Measurements from ENCODE around the gene NELFE.
"Not testable (repeated sequence)": the region's sequence is repeated elsewhere in the genome, so short reads cannot be mapped to it uniquely, and the experiment has no call there.

The NELFE gene

GRCh38 chr6:31948306-31948705, 10.5 kb downstream of the NELFE start:
- DNase-seq, result no peak

- no peak for DNase-seq
Observed at GRCh38 chr6:31947864-31948263, 10.9 kb downstream of the NELFE start.

GRCh38 chr6:31947070-31947675, 11.6 kb downstream of the NELFE start:
- DNase-seq, result no peak

DNA sequence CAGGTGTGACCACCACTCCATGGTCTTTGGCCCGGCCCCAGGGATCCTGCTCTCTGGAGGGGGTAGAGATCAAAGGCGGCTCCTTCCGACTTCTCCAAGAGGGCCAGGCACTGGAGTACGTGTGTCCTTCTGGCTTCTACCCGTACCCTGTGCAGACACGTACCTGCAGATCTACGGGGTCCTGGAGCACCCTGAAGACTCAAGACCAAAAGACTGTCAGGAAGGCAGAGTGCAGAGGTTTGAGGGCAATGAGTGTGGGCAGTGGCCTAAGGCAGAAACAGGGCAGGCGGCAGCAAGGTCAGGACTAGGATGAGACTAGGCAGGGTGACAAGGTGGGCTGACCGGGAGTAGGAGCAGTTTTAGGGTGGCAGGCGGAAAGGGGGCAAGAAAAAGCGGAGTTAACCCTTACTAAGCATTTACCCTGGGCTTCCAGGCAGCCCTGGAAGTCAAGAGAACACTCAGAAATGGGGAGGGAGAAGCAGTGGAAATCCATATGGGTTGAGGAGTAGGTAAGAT, 12.3 kb downstream of the NELFE start:
- no peak for DNase-seq

- no peak for DNase-seq
Observed at GRCh38 chr6:31945507-31946369, 13.0 kb downstream of the NELFE start, which contains the start of gene CFB. Gene CFB (plus strand): TSS chr6:31946095. CDS start chr6:31946222, 127 bp downstream.

DNA sequence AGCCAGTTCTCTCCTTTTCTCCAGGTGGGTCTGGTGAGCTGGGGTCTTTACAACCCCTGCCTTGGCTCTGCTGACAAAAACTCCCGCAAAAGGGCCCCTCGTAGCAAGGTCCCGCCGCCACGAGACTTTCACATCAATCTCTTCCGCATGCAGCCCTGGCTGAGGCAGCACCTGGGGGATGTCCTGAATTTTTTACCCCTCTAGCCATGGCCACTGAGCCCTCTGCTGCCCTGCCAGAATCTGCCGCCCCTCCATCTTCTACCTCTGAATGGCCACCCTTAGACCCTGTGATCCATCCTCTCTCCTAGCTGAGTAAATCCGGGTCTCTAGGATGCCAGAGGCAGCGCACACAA, 13.6 kb downstream of the NELFE start:
- no peak for DNase-seq

DNA sequence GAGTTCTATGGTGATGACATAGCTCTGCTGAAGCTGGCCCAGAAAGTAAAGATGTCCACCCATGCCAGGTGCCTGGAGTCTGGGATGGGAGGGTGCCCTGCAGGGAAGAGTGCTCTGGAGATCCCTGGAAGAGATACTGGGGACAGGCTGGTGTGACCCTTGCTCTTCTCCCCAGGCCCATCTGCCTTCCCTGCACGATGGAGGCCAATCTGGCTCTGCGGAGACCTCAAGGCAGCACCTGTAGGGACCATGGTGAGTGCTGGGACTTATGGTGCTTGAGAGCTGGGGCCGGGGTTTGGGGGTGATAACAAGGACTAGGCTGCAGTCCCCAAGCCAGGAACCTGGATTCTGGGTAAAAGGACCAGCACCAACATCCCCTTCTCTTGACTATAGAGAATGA, 15.0 kb downstream of the NELFE start:
- DNase-seq, result no peak

DNA sequence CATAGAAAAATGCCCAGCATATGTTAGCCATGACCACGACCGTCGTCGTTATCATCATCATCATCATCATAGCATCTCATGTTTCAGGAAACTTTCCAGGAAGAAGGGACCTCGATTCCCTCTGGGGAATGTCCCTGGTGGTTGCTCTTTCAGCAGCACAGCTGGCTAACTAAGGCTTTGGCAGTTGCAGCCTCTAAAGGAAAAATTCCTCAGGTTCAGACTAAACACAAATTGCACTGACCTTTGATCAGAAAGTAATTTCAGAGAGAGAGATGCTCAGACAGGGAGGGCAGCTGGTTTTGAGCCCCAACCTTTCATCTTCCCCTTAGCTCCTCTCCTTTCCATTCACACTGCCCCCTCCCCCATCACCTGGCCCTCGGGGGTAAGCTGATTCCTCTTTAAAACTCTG, 18.5 kb downstream of the NELFE start:
- no peak for DNase-seq

DNA sequence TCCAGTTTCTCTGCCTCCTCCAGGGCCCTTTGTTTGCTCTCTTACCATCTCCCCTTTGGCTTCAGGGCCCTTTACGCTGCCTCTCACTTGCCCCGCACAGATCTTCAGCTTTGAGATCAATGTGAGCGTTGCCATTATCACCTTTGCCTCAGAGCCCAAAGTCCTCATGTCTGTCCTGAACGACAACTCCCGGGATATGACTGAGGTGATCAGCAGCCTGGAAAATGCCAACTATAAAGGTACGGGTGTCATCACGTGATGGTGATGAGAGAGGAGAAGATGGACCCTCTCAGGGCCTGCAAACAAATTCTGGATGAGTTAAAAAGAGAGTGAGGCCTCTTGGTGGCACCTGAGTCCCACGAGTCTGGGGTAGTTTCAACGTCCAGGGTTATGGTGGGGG, 22.9 kb downstream of the NELFE start:
- no peak for DNase-seq

- DNase-seq, result no peak
Observed at GRCh38 chr6:31935021-31935420, 23.8 kb downstream of the NELFE start.

- no peak for DNase-seq
Observed at GRCh38 chr6:31933537-31933936, 25.2 kb downstream of the NELFE start.

DNA sequence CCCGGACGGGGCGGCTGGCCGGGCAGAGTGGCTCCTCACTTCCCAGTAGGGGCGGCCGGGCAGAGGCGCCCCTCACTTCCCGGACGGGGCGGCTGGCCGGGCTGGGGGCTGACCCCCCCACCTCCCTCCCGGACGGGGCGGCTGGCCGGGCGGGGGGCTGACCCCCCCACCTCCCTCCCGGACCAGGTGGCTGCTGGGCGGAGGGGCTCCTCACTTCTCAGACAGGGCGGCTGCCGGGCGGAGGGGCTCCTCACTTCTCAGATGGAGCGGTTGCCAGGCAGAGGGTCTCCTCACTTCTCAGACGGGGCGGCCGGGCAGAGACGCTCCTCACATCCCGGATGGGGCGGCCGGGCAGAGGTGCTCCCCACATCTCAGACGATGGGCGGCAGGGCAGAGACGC, 26.6 kb downstream of the NELFE start:
- not testable (repeated sequence) for DNase-seq

GRCh38 chr6:31930962-31931361, 27.8 kb downstream of the NELFE start:
- no peak for DNase-seq

GRCh38 chr6:31928672-31928939, 30.2 kb downstream of the NELFE start:
- no peak for DNase-seq

DNA sequence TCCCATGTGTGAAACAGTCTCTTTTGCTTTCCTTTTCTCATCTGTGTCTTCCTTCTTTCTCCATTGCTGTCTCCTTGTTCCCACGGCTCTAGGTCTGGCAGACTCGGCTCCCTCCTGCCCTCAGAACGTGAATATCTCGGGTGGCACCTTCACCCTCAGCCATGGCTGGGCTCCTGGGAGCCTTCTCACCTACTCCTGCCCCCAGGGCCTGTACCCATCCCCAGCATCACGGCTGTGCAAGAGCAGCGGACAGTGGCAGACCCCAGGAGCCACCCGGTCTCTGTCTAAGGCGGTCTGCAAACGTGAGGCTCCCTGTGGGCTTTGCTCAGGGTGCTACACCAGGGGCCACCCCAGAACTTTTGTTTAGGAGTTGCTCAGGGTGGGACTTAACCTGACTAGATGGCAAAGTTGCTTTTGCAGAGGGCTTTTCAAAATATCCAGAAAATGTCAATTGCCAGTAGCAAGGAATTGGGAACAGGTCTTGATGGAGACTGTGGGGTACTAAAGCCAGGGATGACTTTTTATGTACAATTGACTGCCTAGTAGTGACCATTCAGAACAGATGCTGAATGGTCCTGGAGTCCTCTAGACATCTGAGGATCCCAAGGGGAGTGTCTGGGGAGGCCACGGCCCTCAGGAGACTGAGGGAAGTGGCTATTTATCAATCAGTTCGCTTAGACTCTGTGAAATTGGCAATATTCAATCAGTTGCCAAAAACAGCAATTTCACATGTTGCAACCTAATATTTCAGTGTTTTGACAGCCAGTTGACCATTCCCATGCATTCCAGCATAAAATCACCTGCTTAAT, 30.7 kb downstream of the NELFE start:
- DNase-seq, result no peak

DNA sequence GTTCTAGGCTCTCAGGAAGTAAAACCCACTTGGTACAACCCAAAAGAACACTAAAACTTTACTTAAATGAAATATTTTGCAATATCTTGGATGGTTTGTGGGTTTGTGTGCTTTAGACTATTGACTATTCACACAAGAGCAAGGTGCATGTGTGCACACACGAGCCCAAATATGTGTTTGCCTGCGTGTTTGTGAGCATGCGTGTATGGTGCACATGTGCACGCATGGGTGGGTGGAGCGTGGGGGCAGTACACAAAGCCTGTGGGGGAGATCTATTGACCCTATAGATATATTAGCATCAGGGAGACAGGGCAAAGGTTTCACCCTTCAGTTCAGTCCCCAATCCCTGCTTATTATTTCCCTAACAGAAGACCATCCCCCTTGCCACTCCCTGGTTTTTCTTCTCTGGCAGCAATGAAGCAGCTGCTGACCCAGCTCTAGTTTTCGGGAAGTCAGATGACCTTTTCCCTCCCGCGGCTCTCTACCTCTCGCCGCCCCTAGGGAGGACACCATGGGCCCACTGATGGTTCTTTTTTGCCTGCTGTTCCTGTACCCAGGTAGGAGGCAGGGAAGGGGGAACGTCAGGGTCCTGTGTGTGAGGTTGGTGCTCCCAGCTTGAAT, 31.4 kb downstream of the NELFE start, which contains the start of gene C2:
Gene C2 (plus strand): TSS at position 476 of the 621 bp plus-strand sequence. CDS start 36 bp downstream, at position 512.
- DNase-seq, result no peak

- peak in 1 of 2 donors; percentile 19 for DNase-seq
Observed at GRCh38 chr6:31922942-31923341, 35.8 kb downstream of the NELFE start.

DNA sequence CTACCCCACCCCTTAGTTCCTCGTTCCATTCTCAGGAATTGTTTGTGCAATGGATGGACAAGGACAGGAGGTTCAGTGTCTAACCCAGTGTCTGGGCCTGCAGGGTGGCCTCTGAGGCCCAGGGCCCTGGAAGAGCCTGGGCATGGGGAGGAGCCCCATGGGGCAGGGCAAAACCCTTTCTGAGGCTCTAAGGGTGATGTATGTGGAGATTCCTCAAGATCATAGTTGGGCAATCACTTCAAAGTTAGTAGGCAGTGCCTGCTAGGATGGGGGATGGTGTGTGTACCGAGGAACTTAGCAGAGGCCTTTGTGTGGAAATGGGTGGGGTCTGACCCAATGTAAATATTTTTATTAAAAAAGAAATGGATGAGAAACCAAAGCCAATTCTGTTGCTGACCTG, 38.0 kb downstream of the NELFE start:
- peak in 1 of 2 donors; percentile 61 for DNase-seq

GRCh38 chr6:31919624-31920303, 39.0 kb downstream of the NELFE start:
- no peak for DNase-seq

- no peak for DNase-seq
Observed at GRCh38 chr6:31918069-31918720, 40.6 kb downstream of the NELFE start.

GRCh38 chr6:31915756-31916155, 43.0 kb downstream of the NELFE start:
- no peak for DNase-seq

GRCh38 chr6:31915351-31915750, 43.4 kb downstream of the NELFE start:
- DNase-seq, result no peak

All from CD4-positive, alpha-beta T cell treated with Interleukin-4 for 1 hour (primary cell).